Osteoblast (primary cell): ENCODE data around the gene MLNR. TPM values are rescaled to one million over a fixed set of nuclear protein-coding genes. Genes with fewer than 3 reads are reported as not detected.

ENCODE experiments used
- DNase-seq: peaks from one replicate; pipeline ENCODE4 v3.0.0; 2011; ENCODE audit warnings: low spot score, mixed read lengths; ENCODE audit not compliant: insufficient read length; ENCODE audit errors: missing footprints
- H2AFZ ChIP-seq: 2 replicates; pipeline ENCODE4 v1.6.0; 2011; ENCODE audit warnings: mild to moderate bottlenecking, low read length
- H3K27ac ChIP-seq: 2 replicates; pipeline ENCODE4 v1.5.1; 2011; ENCODE audit warnings: mild to moderate bottlenecking, low read depth, low read length, moderate library complexity
- H3K27me3 ChIP-seq: 2 replicates; pipeline ENCODE4 v1.6.0; 2012; ENCODE audit warnings: mild to moderate bottlenecking, control low read depth, inconsistent platforms, low read length, moderate library complexity; ENCODE audit not compliant: insufficient read depth
- H3K36me3 ChIP-seq: 2 replicates; pipeline ENCODE4 v1.5.1; 2011; ENCODE audit warnings: mild to moderate bottlenecking, low read length, control low read depth, moderate library complexity; ENCODE audit not compliant: insufficient read depth
- H3K4me1 ChIP-seq: 2 replicates; pipeline ENCODE4 v1.5.1; 2011; ENCODE audit warnings: mild to moderate bottlenecking, low read length, control low read depth, moderate library complexity; ENCODE audit not compliant: insufficient read depth
- H3K4me2 ChIP-seq: 2 replicates; pipeline ENCODE4 v1.6.0; 2011; ENCODE audit warnings: mild to moderate bottlenecking, low read length; ENCODE audit not compliant: insufficient read depth
- H3K4me3 ChIP-seq: fragments of 200-600 bp; sonication (generic); 3 replicates; pipeline ENCODE4 v1.5.1; 2012; ENCODE audit warnings: mild to moderate bottlenecking, low read length, inconsistent platforms; ENCODE audit not compliant: insufficient read depth
- H3K79me2 ChIP-seq: 2 replicates; pipeline ENCODE4 v1.6.0; 2012; ENCODE audit warnings: mild to moderate bottlenecking, low read length, control low read depth, inconsistent platforms; ENCODE audit not compliant: insufficient read depth
- H3K9me3 ChIP-seq: 2 replicates; pipeline ENCODE4 v1.5.1; 2011; ENCODE audit warnings: low read depth, low read length, control low read depth
- H4K20me1 ChIP-seq: 2 replicates; pipeline ENCODE4 v1.6.0; 2012; ENCODE audit warnings: mild to moderate bottlenecking, low read length, control low read depth; ENCODE audit not compliant: insufficient read depth
- total RNA-seq: library from RNA; depleted of rRNA; stranded (reverse); fragments of >200 nt; gene quantifications from 2 replicates; pipeline ENCODE4 v1.2.3, GENCODE V29; 2012
- TF ChIP-seq, protein P1 (sequence below): IDR thresholded peaks from 2 replicates; pipeline ENCODE4 v1.5.1; 2011; ENCODE audit warnings: mild to moderate bottlenecking, low read depth, low read length, moderate library complexity; ENCODE audit errors: extremely low read depth

Gene MLNR
- total RNA-seq, 1 donor: not detected

DNA sequence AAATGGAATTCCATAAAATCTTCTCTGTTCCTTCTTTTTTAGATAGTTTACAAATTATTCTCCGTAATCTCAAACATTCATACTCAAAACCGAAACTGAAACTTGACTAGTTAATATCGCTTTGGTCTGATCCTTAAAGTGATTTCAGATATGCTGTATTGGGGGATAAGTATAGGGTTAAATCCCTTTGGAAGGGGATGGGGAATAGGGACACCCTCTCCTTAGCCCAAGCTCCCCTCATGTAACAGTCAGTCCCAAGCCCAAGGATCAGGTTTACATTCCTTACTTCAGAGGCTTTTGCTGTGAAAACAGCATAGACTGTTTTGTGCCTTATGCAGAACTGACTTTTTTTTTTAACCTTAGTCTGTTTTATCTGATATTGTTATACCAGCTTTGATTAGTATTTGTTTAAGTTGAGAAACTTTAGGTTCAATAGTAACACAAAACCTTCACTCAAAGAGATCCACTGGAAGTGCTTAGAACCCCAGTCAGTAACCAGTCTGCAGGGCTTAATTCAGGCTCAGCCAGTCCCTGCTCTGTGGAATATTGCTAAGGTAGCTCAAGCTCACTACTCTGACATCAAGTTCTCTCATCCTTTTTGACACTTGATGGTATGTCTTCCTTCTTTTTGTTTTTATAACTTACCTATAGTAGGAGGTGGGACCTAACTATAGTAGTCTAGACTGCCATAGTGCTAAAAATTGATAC, 38.1 kb downstream of the MLNR start:
- TF ChIP-seq, protein P1, sequence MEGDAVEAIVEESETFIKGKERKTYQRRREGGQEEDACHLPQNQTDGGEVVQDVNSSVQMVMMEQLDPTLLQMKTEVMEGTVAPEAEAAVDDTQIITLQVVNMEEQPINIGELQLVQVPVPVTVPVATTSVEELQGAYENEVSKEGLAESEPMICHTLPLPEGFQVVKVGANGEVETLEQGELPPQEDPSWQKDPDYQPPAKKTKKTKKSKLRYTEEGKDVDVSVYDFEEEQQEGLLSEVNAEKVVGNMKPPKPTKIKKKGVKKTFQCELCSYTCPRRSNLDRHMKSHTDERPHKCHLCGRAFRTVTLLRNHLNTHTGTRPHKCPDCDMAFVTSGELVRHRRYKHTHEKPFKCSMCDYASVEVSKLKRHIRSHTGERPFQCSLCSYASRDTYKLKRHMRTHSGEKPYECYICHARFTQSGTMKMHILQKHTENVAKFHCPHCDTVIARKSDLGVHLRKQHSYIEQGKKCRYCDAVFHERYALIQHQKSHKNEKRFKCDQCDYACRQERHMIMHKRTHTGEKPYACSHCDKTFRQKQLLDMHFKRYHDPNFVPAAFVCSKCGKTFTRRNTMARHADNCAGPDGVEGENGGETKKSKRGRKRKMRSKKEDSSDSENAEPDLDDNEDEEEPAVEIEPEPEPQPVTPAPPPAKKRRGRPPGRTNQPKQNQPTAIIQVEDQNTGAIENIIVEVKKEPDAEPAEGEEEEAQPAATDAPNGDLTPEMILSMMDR: no peak
- peak overlapping the region; percentile 38 for H3K27ac ChIP-seq
- peaks cover 3% of the 10 kb centered on the region for H3K79me2 ChIP-seq
- H3K4me3 ChIP-seq: peak overlapping the region; percentile 58
- H3K9me3 ChIP-seq: no peaks in the 10 kb centered on the region
- H3K4me1 ChIP-seq: peaks cover 13% of the 10 kb centered on the region
- H4K20me1 ChIP-seq: no peaks in the 10 kb centered on the region
- H2AFZ ChIP-seq: peak overlapping the region; percentile 5
- peak overlapping the region; percentile 69 for H3K4me2 ChIP-seq
- H3K27me3 ChIP-seq: no peaks in the 10 kb centered on the region
- peaks cover 24% of the 10 kb centered on the region for H3K36me3 ChIP-seq
- no peak for DNase-seq

DNA sequence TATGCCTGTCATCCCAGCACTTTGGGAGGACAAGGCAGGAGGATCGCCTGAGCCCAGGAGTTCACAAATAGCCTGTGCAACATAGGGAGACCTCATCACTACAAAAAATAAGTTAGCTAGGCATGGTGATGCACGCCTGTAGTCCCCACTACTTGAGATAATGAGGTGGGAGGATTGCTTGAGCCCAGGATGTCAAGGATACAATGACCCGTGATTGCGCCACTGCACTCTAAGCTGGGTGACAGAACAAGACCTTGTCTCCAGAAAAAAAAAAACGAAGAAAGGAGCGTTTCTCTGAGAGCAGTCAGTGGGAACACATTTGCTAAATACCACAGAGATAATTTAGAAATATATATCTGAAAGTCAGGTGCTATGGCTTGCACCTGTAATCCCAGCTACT, 39.4 kb downstream of the MLNR start:
- Histone ChIP-seq H3K27me3 (no peaks in the 10 kb centered on the region), H3K4me2 (no peak overlapping the region), H2AFZ (no peak overlapping the region), H3K36me3 (peaks cover 19% of the 10 kb centered on the region), H3K9me3 (no peaks in the 10 kb centered on the region), H4K20me1 (no peaks in the 10 kb centered on the region), H3K4me1 (peaks cover 13% of the 10 kb centered on the region), H3K27ac (no peak overlapping the region), H3K4me3 (no peak overlapping the region), H3K79me2 (no peaks in the 10 kb centered on the region)
- TF ChIP-seq, protein P1: no peak
- no peak for DNase-seq

DNA sequence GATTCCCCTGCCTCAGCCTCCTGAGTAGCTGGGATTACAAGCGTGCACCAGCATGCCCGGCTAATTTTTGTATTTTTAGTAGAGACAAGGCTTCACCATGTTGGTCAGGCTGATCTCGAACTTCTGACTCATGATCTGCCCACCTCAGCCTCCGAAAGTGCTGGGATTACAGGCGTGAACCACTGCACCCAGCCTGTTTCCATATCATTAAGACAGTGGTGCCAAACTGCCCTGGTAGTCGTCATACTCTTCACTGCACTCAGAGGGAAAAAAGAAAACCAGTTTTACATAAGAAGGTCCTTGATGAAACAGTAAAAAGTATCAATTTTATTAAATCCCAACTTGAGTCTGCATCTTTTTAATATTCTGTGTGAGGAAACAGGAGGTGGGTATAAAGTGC, 42.5 kb downstream of the MLNR start:
- TF ChIP-seq, protein P1: no peak
- Histone ChIP-seq H3K79me2 (no peaks in the 10 kb centered on the region), H3K36me3 (peaks cover 10% of the 10 kb centered on the region), H4K20me1 (no peaks in the 10 kb centered on the region), H3K9me3 (no peaks in the 10 kb centered on the region), H3K27me3 (no peaks in the 10 kb centered on the region), H3K4me1 (no peaks in the 10 kb centered on the region), H3K27ac (no peak overlapping the region), H3K4me2 (no peak overlapping the region), H2AFZ (no peak overlapping the region), H3K4me3 (no peak overlapping the region)
- DNase-seq: no peak

DNA sequence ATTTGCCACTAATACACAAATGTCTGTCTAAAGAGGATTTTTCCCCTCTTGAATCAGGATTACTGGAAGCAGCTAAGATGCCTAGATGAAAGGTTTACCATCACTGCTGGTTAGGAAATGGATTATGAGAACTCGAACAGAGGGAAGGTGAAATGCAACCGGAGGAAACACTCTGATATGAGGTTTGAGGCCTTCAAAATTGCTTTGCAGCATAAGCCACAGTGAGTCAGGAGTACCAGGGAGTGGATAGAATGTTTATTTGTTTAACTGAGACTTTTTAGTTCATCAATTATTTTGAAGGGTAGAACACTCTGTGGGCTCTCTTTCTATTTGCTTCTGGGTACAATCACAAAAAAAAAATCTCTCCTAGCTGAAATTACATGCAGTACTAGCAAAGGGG, 45.7 kb downstream of the MLNR start:
- Histone ChIP-seq H3K79me2 (no peaks in the 10 kb centered on the region), H3K27me3 (no peaks in the 10 kb centered on the region), H3K36me3 (peaks cover 8% of the 10 kb centered on the region), H3K4me3 (no peak overlapping the region), H3K27ac (no peak overlapping the region), H3K4me1 (no peaks in the 10 kb centered on the region), H4K20me1 (no peaks in the 10 kb centered on the region), H3K9me3 (no peaks in the 10 kb centered on the region), H3K4me2 (no peak overlapping the region), H2AFZ (peak overlapping the region; percentile 53)
- TF ChIP-seq, protein P1: no peak
- peak; percentile 72 for DNase-seq
